ENCODE measurements around the gene DIDO1.

DNA sequence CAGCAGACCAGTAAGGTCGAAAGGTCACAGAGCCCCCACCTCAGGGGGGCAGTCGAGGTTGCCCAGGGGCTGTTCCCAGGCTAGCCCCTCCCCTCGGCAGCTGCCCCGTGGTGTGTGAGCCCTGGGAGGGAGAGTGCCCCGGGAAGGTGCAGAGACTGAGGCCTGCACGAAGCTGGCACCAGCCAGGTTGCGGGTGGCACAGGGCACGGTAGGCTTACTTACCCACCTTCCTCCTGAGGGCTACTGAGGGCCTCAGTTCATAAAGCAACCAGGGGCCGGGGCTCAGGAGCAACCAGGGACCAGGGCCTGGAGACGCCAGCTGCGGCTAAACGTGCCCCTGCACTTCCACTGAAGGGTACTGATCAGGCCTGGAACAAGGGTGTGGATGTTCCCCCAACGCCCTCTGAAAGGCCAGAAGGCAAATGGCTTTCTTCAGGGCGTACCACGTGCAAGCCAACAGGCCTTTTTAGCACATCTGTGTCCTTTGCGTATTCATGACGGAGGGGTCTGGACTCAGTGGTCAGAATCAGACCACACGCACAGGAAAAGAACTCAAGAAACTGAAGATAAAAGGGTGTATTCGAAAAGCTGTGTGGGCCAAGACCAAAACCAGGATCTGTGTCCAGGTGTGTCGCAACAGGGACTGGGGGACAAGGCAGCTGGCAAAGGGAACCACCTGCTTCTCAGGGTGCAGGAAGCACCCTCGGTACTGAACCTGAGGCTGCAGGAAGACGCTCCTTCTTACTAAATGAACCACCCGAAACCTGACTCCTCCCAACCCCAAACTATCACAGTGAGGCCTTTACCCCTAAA lies 40.2 kb downstream of the DIDO1 start:
- TF ChIP-seq, protein P1, sequence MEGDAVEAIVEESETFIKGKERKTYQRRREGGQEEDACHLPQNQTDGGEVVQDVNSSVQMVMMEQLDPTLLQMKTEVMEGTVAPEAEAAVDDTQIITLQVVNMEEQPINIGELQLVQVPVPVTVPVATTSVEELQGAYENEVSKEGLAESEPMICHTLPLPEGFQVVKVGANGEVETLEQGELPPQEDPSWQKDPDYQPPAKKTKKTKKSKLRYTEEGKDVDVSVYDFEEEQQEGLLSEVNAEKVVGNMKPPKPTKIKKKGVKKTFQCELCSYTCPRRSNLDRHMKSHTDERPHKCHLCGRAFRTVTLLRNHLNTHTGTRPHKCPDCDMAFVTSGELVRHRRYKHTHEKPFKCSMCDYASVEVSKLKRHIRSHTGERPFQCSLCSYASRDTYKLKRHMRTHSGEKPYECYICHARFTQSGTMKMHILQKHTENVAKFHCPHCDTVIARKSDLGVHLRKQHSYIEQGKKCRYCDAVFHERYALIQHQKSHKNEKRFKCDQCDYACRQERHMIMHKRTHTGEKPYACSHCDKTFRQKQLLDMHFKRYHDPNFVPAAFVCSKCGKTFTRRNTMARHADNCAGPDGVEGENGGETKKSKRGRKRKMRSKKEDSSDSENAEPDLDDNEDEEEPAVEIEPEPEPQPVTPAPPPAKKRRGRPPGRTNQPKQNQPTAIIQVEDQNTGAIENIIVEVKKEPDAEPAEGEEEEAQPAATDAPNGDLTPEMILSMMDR (IDR thresholded peaks at IDR 0.05; ENCODE audit: insufficient read depth, low read length, poor library complexity, severe bottlenecking) = no peak
- TF ChIP-seq EZH2phosphoT487 (conservative IDR thresholded peaks at IDR 0.05; ENCODE audit: low read length) = no peak

All from SU-DHL-6 (cell line).